H9 (cell line): Measurements from ENCODE around the gene SLC25A34. TPM values are rescaled to one million over a fixed set of nuclear protein-coding genes. Genes with fewer than 3 reads are reported as not detected.

Experiments
- DNase-seq: peaks from one replicate; pipeline ENCODE4 v3.0.0-alpha.2; 2017
- H2AFZ ChIP-seq: one replicate; pipeline ENCODE4 v1.6.1; 2013; ENCODE audit warnings: mild to moderate bottlenecking, low read length, control low read depth, moderate library complexity
- H2AK5ac ChIP-seq: 2 replicates; pipeline ENCODE4 v1.6.1; 2013; ENCODE audit warnings: low read length, control low read depth, mixed read lengths; ENCODE audit not compliant: insufficient read length
- H2BK120ac ChIP-seq: one replicate; pipeline ENCODE4 v1.6.1; 2013; ENCODE audit warnings: low read depth, mild to moderate bottlenecking, low read length, control low read depth, inconsistent platforms; ENCODE audit not compliant: poor library complexity, severe bottlenecking
- H2BK12ac ChIP-seq: 2 replicates; pipeline ENCODE4 v1.6.1; 2013; ENCODE audit warnings: low read length, control low read depth, mixed read lengths, low read depth; ENCODE audit not compliant: insufficient read length
- H2BK15ac ChIP-seq: 2 replicates; pipeline ENCODE4 v1.6.1; 2013; ENCODE audit warnings: low read depth, low read length, control low read depth
- H2BK20ac ChIP-seq: one replicate; pipeline ENCODE4 v1.6.1; 2013; ENCODE audit warnings: low read depth, mild to moderate bottlenecking, low read length, control low read depth, inconsistent platforms; ENCODE audit not compliant: poor library complexity, severe bottlenecking
- H2BK5ac ChIP-seq: 2 replicates; pipeline ENCODE4 v1.6.1; 2013; ENCODE audit warnings: low read length, control low read depth, mixed read lengths; ENCODE audit not compliant: insufficient read length
- H3K14ac ChIP-seq: 2 replicates; pipeline ENCODE4 v1.6.1; 2013; ENCODE audit warnings: low read length, control low read depth; ENCODE audit not compliant: insufficient read depth
- H3K18ac ChIP-seq: 2 replicates; pipeline ENCODE4 v1.6.1; 2013; ENCODE audit warnings: low read depth, mild to moderate bottlenecking, mixed read lengths, low read length, control low read depth; ENCODE audit not compliant: insufficient read length
- H3K23ac ChIP-seq: 2 replicates; pipeline ENCODE4 v1.6.1; 2013; ENCODE audit warnings: low read length, control low read depth, mixed read lengths, low read depth; ENCODE audit not compliant: insufficient read length
- H3K23me2 ChIP-seq: 2 replicates; pipeline ENCODE4 v1.6.1; 2013; ENCODE audit warnings: low read depth, mild to moderate bottlenecking, mixed read lengths, low read length, control low read depth; ENCODE audit not compliant: insufficient read length, poor library complexity, severe bottlenecking
- H3K27ac ChIP-seq: 2 replicates; pipeline ENCODE4 v1.5.1; 2013; ENCODE audit warnings: low read length, control low read depth, mixed read lengths, low read depth; ENCODE audit not compliant: insufficient read length
- H3K27me3 ChIP-seq: 2 replicates; pipeline ENCODE4 v1.6.1; 2013; ENCODE audit warnings: low read length, control low read depth, inconsistent platforms; ENCODE audit not compliant: insufficient read depth
- H3K4ac ChIP-seq: 2 replicates; pipeline ENCODE4 v1.6.1; 2013; ENCODE audit warnings: low read depth, mild to moderate bottlenecking, control low read depth, inconsistent platforms, low read length, moderate library complexity
- H3K4me1 ChIP-seq: 2 replicates; pipeline ENCODE4 v1.6.1; 2013; ENCODE audit warnings: low read length, control low read depth, inconsistent platforms; ENCODE audit not compliant: insufficient read depth
- H3K4me2 ChIP-seq: 2 replicates; pipeline ENCODE4 v1.6.1; 2013; ENCODE audit warnings: low read length, control low read depth, mixed read lengths; ENCODE audit not compliant: insufficient read length, insufficient read depth
- H3K56ac ChIP-seq: 2 replicates; pipeline ENCODE4 v1.6.1; 2013; ENCODE audit warnings: low read depth, mild to moderate bottlenecking, mixed read lengths, low read length, control low read depth; ENCODE audit not compliant: insufficient read length
- H3K79me1 ChIP-seq: 2 replicates; pipeline ENCODE4 v1.6.1; 2013; ENCODE audit warnings: low read depth, mild to moderate bottlenecking, moderate library complexity, low read length, control low read depth, inconsistent platforms; ENCODE audit not compliant: insufficient read depth, poor library complexity, severe bottlenecking
- H3K79me2 ChIP-seq: 2 replicates; pipeline ENCODE4 v1.6.1; 2013; ENCODE audit warnings: low read length, control low read depth, inconsistent platforms; ENCODE audit not compliant: insufficient read depth
- H3K9ac ChIP-seq: 2 replicates; pipeline ENCODE4 v1.6.1; 2013; ENCODE audit warnings: low read length, control low read depth, mixed read lengths; ENCODE audit not compliant: insufficient read length; ENCODE audit errors: extremely low read depth
- H3K9me3 ChIP-seq: one replicate; pipeline ENCODE4 v1.6.1; 2013; ENCODE audit warnings: low read depth, low read length, inconsistent platforms; ENCODE audit not compliant: control insufficient read depth
- H3T11ph ChIP-seq: one replicate; pipeline ENCODE4 v1.6.1; 2013; ENCODE audit warnings: mild to moderate bottlenecking, low read length, control low read depth, inconsistent platforms
- H4K20me1 ChIP-seq: one replicate; pipeline ENCODE4 v1.6.1; 2013; ENCODE audit not compliant: control insufficient read depth, insufficient read length, insufficient read depth
- H4K5ac ChIP-seq: 2 replicates; pipeline ENCODE4 v1.6.1; 2013; ENCODE audit warnings: low read depth, mild to moderate bottlenecking, mixed read lengths, low read length, control low read depth; ENCODE audit not compliant: insufficient read length
- H4K8ac ChIP-seq: replicated peaks from 2 replicates; pipeline ENCODE4 v1.6.1; 2013; ENCODE audit warnings: low read length, control low read depth, mixed read lengths, low read depth; ENCODE audit not compliant: insufficient read length
- H4K91ac ChIP-seq: 2 replicates; pipeline ENCODE4 v1.6.1; 2013; ENCODE audit warnings: low read depth, mild to moderate bottlenecking, moderate library complexity, mixed read lengths, low read length, control low read depth; ENCODE audit not compliant: insufficient read length
- H3K27ac Mint-ChIP-seq, 3 experiments: 2 replicates in 2 of 3; 3 replicates in 1 of 3; pipeline ENCODE4 v1.8.0; 2020 to 2021; ENCODE audit warnings: mixed read lengths in 3 of 3, mild to moderate bottlenecking in 1 of 3, moderate library complexity in 1 of 3
- H3K27me3 Mint-ChIP-seq: 2 replicates; pipeline ENCODE4 v1.8.0; 2021; ENCODE audit warnings: low read depth, mild to moderate bottlenecking, moderate library complexity, mixed read lengths
- H3K36me3 Mint-ChIP-seq, 3 experiments: 2 replicates in 2 of 3; 3 replicates in 1 of 3; pipeline ENCODE4 v1.8.0; 2020 to 2021; ENCODE audit warnings: low read depth in 3 of 3, mixed read lengths in 3 of 3; ENCODE audit not compliant: insufficient read depth in 1 of 3
- H3K4me1 Mint-ChIP-seq, 2 experiments: 2 replicates each; pipeline ENCODE4 v1.8.0; 2020; ENCODE audit warnings: mixed read lengths in 2 of 2
- H3K4me3 Mint-ChIP-seq, 2 experiments: 2 replicates in 1 of 2; 3 replicates in 1 of 2; pipeline ENCODE4 v1.8.0; 2020 to 2021; ENCODE audit warnings: mild to moderate bottlenecking in 2 of 2, mixed read lengths in 2 of 2, moderate library complexity in 1 of 2
- H3K9me3 Mint-ChIP-seq, 2 experiments: 2 replicates in 1 of 2; 3 replicates in 1 of 2; pipeline ENCODE4 v1.8.0; 2020; ENCODE audit warnings: mild to moderate bottlenecking in 2 of 2, mixed read lengths in 2 of 2, moderate library complexity in 1 of 2
- WGBS: extraction: QIAGEN DNeasy Blood & Tissue Kit; methylation state at CpG from one replicate; pipeline ENCODE4 v1.1.7; 2013; ENCODE audit warnings: missing lambda C conversion rate, low lambda C conversion rate, mixed read lengths; ENCODE audit not compliant: insufficient read length; ENCODE audit errors: extremely low coverage; 5-methylcytosine and 5-hydroxymethylcytosine counted together
- total RNA-seq: library from RNA; stranded (reverse); gene quantifications from 2 replicates; pipeline ENCODE4 v1.2.1, GENCODE V29; 2021
- TF ChIP-seq, protein P1 (sequence below): fragments of 200-600 bp; sonication (generic); conservative IDR thresholded peaks from 3 replicates; pipeline ENCODE4 v1.8.0; 2021; ENCODE audit warnings: antibody characterized with exemption, mild to moderate bottlenecking

Gene SLC25A34
- total RNA-seq, 1 experiment from 2014 or later: 1.5 TPM

DNA sequence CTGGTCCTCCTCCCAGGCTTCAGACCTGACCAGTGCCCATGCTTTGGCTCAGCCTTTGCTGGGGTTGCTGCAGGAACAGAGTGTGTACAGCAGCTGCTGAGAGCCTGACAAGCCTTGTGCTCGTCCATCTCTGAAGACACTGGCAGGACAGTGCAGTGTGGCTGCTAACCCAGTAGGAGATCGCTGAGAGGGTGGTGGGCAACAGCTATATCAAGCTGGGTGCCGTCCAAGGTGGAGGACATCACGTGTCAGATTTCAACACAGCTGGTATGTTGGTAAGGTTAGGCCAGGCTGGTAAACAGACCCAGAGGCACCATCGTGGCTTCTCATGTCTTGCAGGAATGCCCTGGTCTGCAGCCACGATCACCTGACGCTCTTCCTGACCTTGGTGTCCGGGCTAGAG lies 17.9 kb upstream of the SLC25A34 start:
- TF ChIP-seq, protein P1, sequence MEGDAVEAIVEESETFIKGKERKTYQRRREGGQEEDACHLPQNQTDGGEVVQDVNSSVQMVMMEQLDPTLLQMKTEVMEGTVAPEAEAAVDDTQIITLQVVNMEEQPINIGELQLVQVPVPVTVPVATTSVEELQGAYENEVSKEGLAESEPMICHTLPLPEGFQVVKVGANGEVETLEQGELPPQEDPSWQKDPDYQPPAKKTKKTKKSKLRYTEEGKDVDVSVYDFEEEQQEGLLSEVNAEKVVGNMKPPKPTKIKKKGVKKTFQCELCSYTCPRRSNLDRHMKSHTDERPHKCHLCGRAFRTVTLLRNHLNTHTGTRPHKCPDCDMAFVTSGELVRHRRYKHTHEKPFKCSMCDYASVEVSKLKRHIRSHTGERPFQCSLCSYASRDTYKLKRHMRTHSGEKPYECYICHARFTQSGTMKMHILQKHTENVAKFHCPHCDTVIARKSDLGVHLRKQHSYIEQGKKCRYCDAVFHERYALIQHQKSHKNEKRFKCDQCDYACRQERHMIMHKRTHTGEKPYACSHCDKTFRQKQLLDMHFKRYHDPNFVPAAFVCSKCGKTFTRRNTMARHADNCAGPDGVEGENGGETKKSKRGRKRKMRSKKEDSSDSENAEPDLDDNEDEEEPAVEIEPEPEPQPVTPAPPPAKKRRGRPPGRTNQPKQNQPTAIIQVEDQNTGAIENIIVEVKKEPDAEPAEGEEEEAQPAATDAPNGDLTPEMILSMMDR: no peak
- Histone ChIP-seq H3K27ac (no peak overlapping the region), H3K79me1 (peaks cover 3% of the 10 kb centered on the region), H3K23ac (no peak overlapping the region), H2BK5ac (no peak overlapping the region), H3K79me2 (no peaks in the 10 kb centered on the region), H2BK20ac (no peak overlapping the region), H3K4me1 (no peaks in the 10 kb centered on the region), H3K4ac (no peak overlapping the region), H3K23me2 (no peaks in the 10 kb centered on the region), H3K18ac (no peak overlapping the region), H4K20me1 (no peaks in the 10 kb centered on the region), H2AK5ac (no peak overlapping the region), H3K9me3 (no peaks in the 10 kb centered on the region), H2AFZ (no peak overlapping the region), H3K9ac (no peak overlapping the region), H4K8ac (no peak overlapping the region), H2BK15ac (no peak overlapping the region), H3K14ac (no peak overlapping the region; the same call in 1 of the 2 replicates), H2BK12ac (no peak overlapping the region), H4K91ac (no peak overlapping the region), H3K4me2 (no peak overlapping the region), H3T11ph (no peak overlapping the region), H2BK120ac (no peak overlapping the region), H3K27me3 (no peaks in the 10 kb centered on the region), H3K56ac (no peak overlapping the region), H4K5ac (no peak overlapping the region)
- Mint-ChIP-seq H3K27me3 (no peaks in the 10 kb centered on the region), H3K4me3 (no peak overlapping the region), H3K4me1 (no peaks in the 10 kb centered on the region), H3K36me3 (peaks cover 17 to 53% (median 46%) of the 10 kb centered on the region in 3 experiments), H3K9me3 (no peaks in the 10 kb centered on the region), H3K27ac (no peak overlapping the region)
- no CpG with 5 or more reads among the region's 8 CpGs for WGBS
- no peak for DNase-seq
